ENCODE data around the gene GALK1.

DNA sequence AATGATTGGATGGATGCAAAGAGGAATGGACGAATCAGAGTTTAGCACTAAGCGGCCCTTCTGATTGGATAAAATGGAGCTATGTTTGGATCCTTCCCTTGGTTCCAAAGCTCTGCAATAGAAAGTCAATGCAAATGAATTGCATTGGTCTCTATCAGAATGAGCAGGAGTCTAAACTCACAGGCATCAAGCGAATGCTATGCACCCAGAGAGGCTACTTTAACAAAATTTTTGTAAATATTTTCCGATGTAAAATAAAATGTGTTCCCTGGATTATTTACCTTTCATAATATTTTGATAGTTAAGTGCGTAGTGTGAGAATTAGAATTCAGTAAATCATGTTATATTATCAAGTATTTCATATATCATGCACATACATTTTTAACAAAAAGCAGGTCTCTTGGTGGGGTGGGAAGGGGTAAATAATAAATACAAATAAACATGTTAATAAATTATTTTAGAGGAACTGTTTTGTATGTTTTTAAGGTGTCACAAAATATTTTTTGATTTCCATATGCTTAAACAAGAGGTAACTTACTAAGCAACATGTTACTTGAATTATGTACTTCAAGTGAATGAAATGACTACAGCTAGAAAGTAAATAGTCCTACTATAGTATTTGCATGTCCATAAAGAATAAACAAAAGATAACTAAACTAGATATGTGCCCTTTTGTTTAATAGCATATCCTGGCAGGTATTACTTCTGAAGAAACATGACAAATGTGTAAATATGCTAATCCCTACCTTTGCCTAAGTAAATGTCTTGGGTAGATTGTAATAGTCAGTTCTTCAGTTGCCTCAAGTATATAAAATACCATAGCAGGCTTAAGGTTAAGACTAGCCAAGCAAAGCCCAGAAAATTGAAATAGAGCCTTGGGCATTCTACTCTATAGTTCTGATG is 15.2 kb upstream of the GALK1 start:
- TF ChIP-seq, protein P1, sequence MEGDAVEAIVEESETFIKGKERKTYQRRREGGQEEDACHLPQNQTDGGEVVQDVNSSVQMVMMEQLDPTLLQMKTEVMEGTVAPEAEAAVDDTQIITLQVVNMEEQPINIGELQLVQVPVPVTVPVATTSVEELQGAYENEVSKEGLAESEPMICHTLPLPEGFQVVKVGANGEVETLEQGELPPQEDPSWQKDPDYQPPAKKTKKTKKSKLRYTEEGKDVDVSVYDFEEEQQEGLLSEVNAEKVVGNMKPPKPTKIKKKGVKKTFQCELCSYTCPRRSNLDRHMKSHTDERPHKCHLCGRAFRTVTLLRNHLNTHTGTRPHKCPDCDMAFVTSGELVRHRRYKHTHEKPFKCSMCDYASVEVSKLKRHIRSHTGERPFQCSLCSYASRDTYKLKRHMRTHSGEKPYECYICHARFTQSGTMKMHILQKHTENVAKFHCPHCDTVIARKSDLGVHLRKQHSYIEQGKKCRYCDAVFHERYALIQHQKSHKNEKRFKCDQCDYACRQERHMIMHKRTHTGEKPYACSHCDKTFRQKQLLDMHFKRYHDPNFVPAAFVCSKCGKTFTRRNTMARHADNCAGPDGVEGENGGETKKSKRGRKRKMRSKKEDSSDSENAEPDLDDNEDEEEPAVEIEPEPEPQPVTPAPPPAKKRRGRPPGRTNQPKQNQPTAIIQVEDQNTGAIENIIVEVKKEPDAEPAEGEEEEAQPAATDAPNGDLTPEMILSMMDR (conservative IDR thresholded peaks at IDR 0.05 in 1 of 2, IDR thresholded peaks at IDR 0.05 in 1 of 2; ENCODE audit: extremely low read depth in 1 of 2, insufficient read depth in 1 of 2, low read depth in 1 of 2, low read length in 2 of 2), result no peak
- TF ChIP-seq EZH2 (IDR thresholded peaks at IDR 0.05; ENCODE audit: borderline replicate concordance, low read length), result no peak
